KMS-11 (cell line): ENCODE measurements around the gene LZTS2.
A peak's percentile ranks its signal among the peaks of the same experiment; 100 is the strongest.

Experiments
- H2AFZ ChIP-seq: fragments of 200-600 bp; sonication (generic); 2 replicates; pipeline ENCODE4 v1.6.1; 2016; ENCODE audit warnings: antibody characterized with exemption, mixed run types, low read depth
- H3K27ac ChIP-seq: fragments of 200-600 bp; sonication (generic); 2 replicates; pipeline ENCODE4 v1.6.1; 2016; ENCODE audit warnings: mild to moderate bottlenecking, mixed run types
- H3K27me3 ChIP-seq: fragments of 200-600 bp; sonication (generic); 2 replicates; pipeline ENCODE4 v1.6.1; 2017; ENCODE audit warnings: mild to moderate bottlenecking, low read depth, mixed run types, moderate library complexity; ENCODE audit not compliant: insufficient read depth
- H3K36me3 ChIP-seq: fragments of 200-600 bp; sonication (generic); 2 replicates; pipeline ENCODE4 v1.6.1; 2017; ENCODE audit warnings: mild to moderate bottlenecking, mixed run types; ENCODE audit not compliant: insufficient read depth
- H3K4me1 ChIP-seq: fragments of 200-600 bp; sonication (generic); 2 replicates; pipeline ENCODE4 v1.6.1; 2016; ENCODE audit warnings: mild to moderate bottlenecking, low read depth, mixed run types; ENCODE audit not compliant: poor library complexity, severe bottlenecking
- H3K4me2 ChIP-seq: fragments of 200-600 bp; sonication (generic); 2 replicates; pipeline ENCODE4 v1.7.0; 2016; ENCODE audit warnings: mild to moderate bottlenecking, mixed run types
- H3K4me3 ChIP-seq: fragments of 200-600 bp; sonication (generic); IDR thresholded peaks from 2 replicates; pipeline ENCODE4 v1.6.1; 2017; ENCODE audit warnings: low read depth, low read length, mixed read lengths; ENCODE audit not compliant: insufficient read depth
- H3K79me2 ChIP-seq: fragments of 200-600 bp; sonication (generic); 2 replicates; pipeline ENCODE4 v1.6.1; 2016; ENCODE audit warnings: low read depth, mixed run types; ENCODE audit not compliant: insufficient read depth
- H3K9ac ChIP-seq: fragments of 200-600 bp; sonication (generic); 2 replicates; pipeline ENCODE4 v1.6.1; 2016; ENCODE audit warnings: mild to moderate bottlenecking, mixed run types
- H4K20me1 ChIP-seq: fragments of 200-600 bp; sonication (generic); 2 replicates; pipeline ENCODE4 v1.6.1; 2016; ENCODE audit warnings: mild to moderate bottlenecking, mixed run types; ENCODE audit not compliant: insufficient read depth
- CTCF ChIP-seq: fragments of 200-600 bp; sonication (generic); conservative IDR thresholded peaks from 2 replicates; pipeline ENCODE4 v1.6.1; 2017; ENCODE audit warnings: low read depth, mild to moderate bottlenecking, antibody characterized with exemption, low read length, moderate library complexity, mixed read lengths

The LZTS2 gene

DNA sequence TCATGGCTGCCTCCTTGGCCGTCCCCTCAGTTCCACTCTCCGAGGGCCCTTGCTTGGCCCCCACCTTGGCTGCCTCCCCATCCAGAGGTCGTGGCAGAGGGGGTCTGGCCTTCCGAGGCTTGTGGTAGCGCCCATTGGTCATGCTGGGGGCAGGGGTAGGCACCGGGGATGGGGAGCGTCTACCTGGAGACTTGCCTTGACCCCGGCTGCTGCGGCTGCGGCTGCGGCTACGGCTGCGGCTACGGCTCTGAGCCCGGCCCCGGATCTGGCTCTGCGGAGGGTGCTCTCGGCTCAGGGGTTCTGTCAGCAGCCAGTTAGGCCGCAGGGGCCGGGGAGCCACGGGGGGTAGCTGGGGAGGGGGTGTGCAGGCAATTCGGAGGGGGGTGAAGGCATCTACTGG lies 10.7 kb downstream of the LZTS2 start:
- Histone ChIP-seq H3K9ac (no peak overlapping the region), H3K4me3 (no peak overlapping the region), H3K4me2 (no peak overlapping the region), H3K79me2 (no peaks in the 10 kb centered on the region), H4K20me1 (no peaks in the 10 kb centered on the region), H3K27ac (no peak overlapping the region), H2AFZ (no peak overlapping the region), H3K36me3 (no peaks in the 10 kb centered on the region), H3K4me1 (peaks cover 15% of the 10 kb centered on the region), H3K27me3 (no peaks in the 10 kb centered on the region)
- no peak for TF ChIP-seq CTCF

GRCh38 chr10:101011517-101012423 lies 12.2 kb downstream of the LZTS2 start:
- Histone ChIP-seq H3K36me3 (no peaks in the 10 kb centered on the region), H2AFZ (no peak overlapping the region), H3K27me3 (no peaks in the 10 kb centered on the region; the same call in 1 of the 2 replicates), H3K4me3 (no peak overlapping the region), H3K27ac (no peak overlapping the region), H3K4me1 (peaks cover 15% of the 10 kb centered on the region), H3K4me2 (no peak overlapping the region), H4K20me1 (no peaks in the 10 kb centered on the region), H3K9ac (no peak overlapping the region), H3K79me2 (no peaks in the 10 kb centered on the region)
- TF ChIP-seq CTCF, result no peak

DNA sequence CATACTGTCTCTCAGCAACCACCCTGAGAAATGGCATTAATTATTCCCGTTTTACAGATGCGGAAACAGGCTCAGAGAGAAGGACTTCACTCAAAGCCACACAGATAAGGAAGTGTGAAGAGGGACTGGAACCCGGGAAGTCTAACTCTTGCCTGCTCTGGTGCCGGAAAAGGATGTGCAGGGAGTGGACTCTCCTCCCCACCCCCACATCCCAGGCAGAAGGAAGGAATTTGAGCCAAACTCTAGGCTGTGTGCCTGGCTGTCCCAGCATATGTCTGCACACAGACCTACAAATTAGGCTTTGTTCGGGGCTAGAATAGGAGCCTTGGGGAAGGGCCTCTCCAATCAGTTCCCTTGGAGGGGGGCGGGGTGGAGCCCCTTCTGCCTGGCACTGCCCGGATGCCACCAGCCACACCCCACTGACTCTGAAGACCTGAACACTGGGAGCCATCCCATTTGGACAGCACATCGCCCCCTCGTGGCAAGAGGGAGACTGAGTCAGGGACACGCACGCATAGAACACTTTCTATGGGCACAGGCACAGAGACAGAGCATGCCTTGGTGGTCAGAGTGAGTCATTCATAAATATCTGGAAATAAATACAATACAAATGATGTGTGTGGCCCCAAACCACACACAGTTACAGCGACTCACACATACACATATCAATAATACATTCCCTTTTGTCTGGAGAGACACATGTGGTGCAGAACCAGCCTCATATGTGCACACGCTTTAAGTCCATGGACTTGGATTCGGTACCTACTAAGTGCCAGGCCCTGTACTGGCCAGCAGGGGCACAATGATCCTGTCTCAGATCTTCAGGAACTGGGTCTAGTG lies 13.1 kb downstream of the LZTS2 start:
- no peaks in the 10 kb centered on the region for H3K36me3 ChIP-seq
- peaks cover 15% of the 10 kb centered on the region for H3K4me1 ChIP-seq
- peak; percentile 89 for TF ChIP-seq CTCF
- H3K9ac ChIP-seq, result no peak overlapping the region
- no peaks in the 10 kb centered on the region for H3K79me2 ChIP-seq
- no peak overlapping the region for H3K4me3 ChIP-seq
- no peaks in the 10 kb centered on the region for H4K20me1 ChIP-seq
- H3K4me2 ChIP-seq, result peak overlapping the region; percentile 15; the same call in 1 of the 2 replicates
- no peak overlapping the region for H3K27ac ChIP-seq
- H3K27me3 ChIP-seq, result peaks cover 7% of the 10 kb centered on the region; the same call in 1 of the 2 replicates
- peak overlapping the region; percentile 27; the same call in 1 of the 2 replicates for H2AFZ ChIP-seq

DNA sequence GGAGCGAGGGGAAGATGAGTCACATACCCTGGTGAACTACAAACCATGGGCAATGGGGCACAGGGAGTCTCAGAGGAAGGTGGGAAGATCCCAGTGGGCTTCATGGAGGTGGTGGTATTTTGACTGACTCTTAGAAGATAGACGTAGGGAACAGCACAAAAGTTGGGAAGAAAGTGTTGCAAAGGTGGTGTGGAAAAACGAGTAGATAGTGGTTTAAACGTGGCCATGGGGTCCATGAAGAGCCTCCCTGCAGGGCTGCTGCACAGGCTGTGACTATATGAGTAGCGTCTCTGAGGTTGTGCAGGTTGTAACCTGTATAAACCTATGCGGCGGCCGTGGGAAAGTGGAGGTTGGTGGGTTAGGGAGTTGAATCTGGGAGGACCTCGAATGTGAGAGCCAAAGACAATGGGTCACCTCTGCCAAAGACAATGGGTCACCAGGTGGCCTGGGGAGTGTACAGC lies 13.8 kb downstream of the LZTS2 start:
- no peaks in the 10 kb centered on the region for H3K79me2 ChIP-seq
- no peaks in the 10 kb centered on the region for H3K36me3 ChIP-seq
- H2AFZ ChIP-seq, result peak overlapping the region; percentile 27; the same call in 1 of the 2 replicates
- no peak overlapping the region for H3K9ac ChIP-seq
- H3K4me3 ChIP-seq, result no peak overlapping the region
- H3K27me3 ChIP-seq, result peaks cover 7% of the 10 kb centered on the region; the same call in 1 of the 2 replicates
- H3K27ac ChIP-seq, result no peak overlapping the region
- H4K20me1 ChIP-seq, result no peaks in the 10 kb centered on the region
- peak overlapping the region; percentile 15; the same call in 1 of the 2 replicates for H3K4me2 ChIP-seq
- H3K4me1 ChIP-seq, result peaks cover 15% of the 10 kb centered on the region
- peak; percentile 27; the same call in 1 of the 2 replicates for TF ChIP-seq CTCF
